ENCODE data around the gene CLEC11A.

Gene CLEC11A

DNA sequence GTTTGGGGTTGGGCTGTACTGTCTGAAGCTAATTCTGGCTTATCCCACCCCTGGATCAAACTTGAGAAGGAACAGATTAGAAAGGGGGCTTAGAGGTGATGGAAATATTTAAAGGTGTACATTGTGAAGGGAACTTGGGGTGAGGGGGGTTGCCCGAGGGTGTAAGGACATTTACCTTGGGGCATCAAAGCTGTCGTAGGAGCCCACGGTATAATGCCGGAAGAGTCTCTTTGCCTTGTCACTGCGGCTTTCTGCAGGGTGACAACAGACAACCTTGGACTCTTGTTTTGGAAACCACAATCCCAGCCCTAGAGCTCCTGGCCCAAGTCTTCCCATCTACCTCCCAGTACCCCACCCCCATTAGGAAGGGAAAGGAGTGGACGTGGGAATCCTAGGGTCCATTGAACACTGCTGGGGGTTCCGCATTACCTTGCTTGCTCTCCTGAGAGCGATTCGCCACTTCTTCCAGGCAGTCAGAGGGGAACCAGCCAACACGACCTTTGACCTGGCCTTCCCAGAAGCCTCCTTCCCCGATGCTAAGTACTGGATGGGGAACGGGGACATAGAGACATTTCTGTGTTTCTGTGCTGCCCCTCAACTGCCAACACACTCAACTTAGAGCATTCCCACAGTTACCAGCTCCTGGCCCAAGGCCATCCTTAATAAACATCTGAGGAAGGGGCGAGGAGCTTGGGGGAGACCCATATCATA lies 25.6 kb upstream of the CLEC11A start:
- no peak overlapping the region for H3K4me3 Mint-ChIP-seq
- no peak overlapping the region for H3K27ac Mint-ChIP-seq
- H3K4me1 Mint-ChIP-seq (ENCODE audit: low read depth) = no peaks in the 10 kb centered on the region
- H3K9me3 Mint-ChIP-seq = no peaks in the 10 kb centered on the region
- no peaks in the 10 kb centered on the region for H3K36me3 Mint-ChIP-seq (ENCODE audit: low read depth)
- H3K27me3 Mint-ChIP-seq (ENCODE audit: low read depth) = peaks cover 40% of the 10 kb centered on the region

GRCh38 chr19:50701367-50701985 lies 21.7 kb upstream of the CLEC11A start:
- H3K27me3 Mint-ChIP-seq (ENCODE audit: low read depth) = peaks cover 24% of the 10 kb centered on the region
- no peaks in the 10 kb centered on the region for H3K4me1 Mint-ChIP-seq (ENCODE audit: low read depth)
- no peaks in the 10 kb centered on the region for H3K9me3 Mint-ChIP-seq
- H3K36me3 Mint-ChIP-seq (ENCODE audit: low read depth) = no peaks in the 10 kb centered on the region
- H3K27ac Mint-ChIP-seq = no peak overlapping the region
- no peak overlapping the region for H3K4me3 Mint-ChIP-seq

DNA sequence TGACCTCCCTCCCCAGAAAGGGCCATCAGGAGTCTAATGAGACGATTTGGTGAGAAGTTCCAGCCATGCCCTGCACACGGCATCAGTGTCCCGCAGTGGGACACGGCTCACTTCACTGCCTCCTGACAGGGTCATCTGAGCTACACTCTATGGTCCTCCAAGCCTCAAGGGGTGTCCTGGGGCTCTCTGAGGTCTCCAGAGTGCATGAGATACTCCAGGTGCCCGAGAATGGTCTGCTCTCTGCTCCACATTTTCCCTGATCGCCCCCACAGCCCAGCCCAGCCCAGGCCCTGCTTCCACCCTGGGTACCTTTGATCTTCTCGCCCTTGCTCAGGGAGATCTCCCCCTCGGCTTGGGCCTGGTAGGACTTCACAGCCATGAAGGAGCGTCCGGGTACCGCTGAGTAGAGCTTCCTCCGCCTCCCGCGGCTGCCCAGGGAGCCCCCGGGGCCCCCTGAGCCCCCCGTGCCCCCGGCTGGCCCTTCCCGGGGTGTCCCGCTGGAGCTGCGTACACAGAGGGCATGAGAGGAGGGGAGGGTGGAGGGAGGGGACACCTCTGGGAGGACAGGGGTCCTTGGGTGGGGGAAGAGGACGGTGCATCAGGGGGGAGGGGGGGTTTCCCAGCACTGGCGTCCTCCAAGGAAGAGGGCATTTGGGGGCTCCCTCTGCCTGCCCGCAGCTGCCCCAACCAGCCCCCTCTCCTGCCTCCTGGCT lies 20.9 kb upstream of the CLEC11A start:
- no peak overlapping the region for H3K4me3 Mint-ChIP-seq
- H3K9me3 Mint-ChIP-seq = no peaks in the 10 kb centered on the region
- H3K27ac Mint-ChIP-seq = no peak overlapping the region
- H3K36me3 Mint-ChIP-seq (ENCODE audit: low read depth) = no peaks in the 10 kb centered on the region
- H3K27me3 Mint-ChIP-seq (ENCODE audit: low read depth) = peaks cover 19% of the 10 kb centered on the region
- H3K4me1 Mint-ChIP-seq (ENCODE audit: low read depth) = no peaks in the 10 kb centered on the region

GRCh38 chr19:50702871-50703829 lies 20.0 kb upstream of the CLEC11A start:
- no peaks in the 10 kb centered on the region for H3K9me3 Mint-ChIP-seq
- no peak overlapping the region for H3K27ac Mint-ChIP-seq
- no peak overlapping the region for H3K4me3 Mint-ChIP-seq
- H3K27me3 Mint-ChIP-seq (ENCODE audit: low read depth) = peaks cover 11% of the 10 kb centered on the region
- H3K36me3 Mint-ChIP-seq (ENCODE audit: low read depth) = no peaks in the 10 kb centered on the region
- H3K4me1 Mint-ChIP-seq (ENCODE audit: low read depth) = no peaks in the 10 kb centered on the region

DNA sequence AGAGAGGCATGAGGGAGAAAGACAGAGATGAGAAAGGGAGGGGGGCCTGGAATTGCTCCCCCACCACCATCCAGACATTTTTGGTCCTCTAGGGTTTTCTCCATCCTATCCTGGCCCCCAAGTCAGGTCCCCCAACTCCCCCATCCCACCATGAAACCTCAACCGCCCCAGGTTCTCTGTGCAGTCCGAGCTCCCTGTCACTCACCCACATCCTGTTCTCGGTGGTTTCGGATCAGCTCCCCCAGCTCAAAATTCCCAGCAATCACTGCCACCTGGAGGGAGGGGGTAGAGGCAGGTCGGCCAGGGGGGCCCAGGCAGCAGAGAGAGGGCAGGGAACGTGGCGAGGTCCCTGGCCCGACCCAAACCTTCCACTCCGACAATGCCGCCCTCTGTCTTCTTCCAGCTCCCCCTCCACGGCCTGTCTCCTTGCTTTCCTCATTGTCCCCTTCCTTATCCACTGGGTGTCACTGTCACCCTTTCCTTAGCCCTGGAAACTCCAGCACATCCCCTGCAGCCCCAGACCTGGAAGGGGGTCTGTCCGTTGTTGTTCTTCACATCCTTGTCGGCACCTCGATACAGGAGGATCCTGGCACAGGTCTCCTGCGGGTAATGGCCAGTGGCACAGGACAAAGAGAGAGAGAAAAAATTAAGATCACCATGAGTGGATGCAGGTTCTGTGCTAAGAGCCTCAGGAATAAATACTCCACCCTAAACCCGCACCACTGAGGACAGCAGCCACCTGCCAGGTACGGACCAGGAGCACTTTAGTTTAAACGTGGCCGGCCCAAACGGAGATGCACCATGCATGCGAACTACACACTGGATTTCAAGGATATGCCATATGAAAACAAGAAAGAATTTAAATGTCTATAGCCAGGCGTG lies 19.0 kb upstream of the CLEC11A start:
- H3K9me3 Mint-ChIP-seq = no peaks in the 10 kb centered on the region
- no peak overlapping the region for H3K27ac Mint-ChIP-seq
- no peaks in the 10 kb centered on the region for H3K4me1 Mint-ChIP-seq (ENCODE audit: low read depth)
- H3K4me3 Mint-ChIP-seq = no peak overlapping the region
- peaks cover 11% of the 10 kb centered on the region for H3K27me3 Mint-ChIP-seq (ENCODE audit: low read depth)
- H3K36me3 Mint-ChIP-seq (ENCODE audit: low read depth) = no peaks in the 10 kb centered on the region

- Mint-ChIP-seq H3K27me3 (ENCODE audit: low read depth) (peaks cover 8% of the 10 kb centered on the region), H3K27ac (no peak overlapping the region), H3K4me3 (no peak overlapping the region), H3K4me1 (ENCODE audit: low read depth) (no peaks in the 10 kb centered on the region), H3K9me3 (no peaks in the 10 kb centered on the region), H3K36me3 (ENCODE audit: low read depth) (no peaks in the 10 kb centered on the region)
Measured at GRCh38 chr19:50705422-50706019, 17.6 kb upstream of the CLEC11A start.

DNA sequence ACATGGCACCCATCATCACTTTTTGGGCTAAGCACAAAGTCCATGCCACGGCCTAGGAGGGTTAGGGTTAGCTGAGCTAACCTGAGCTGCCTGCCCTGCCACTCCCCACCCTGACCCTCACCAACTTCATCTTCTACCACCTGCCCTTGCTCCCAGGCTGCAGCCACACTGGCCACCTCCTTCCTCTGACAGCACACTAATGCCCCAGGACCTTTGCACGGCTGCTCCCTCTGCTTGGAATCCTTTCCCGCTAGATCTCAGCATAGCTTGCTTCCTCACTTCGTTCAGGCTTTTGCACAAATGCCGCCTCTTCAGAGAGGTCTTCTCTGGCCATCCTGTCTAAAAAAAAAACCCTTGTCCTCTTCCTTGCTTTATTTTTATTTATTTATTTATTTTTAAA lies 16.8 kb upstream of the CLEC11A start:
- Mint-ChIP-seq H3K9me3 (no peaks in the 10 kb centered on the region), H3K4me3 (no peak overlapping the region), H3K36me3 (ENCODE audit: low read depth) (no peaks in the 10 kb centered on the region), H3K4me1 (ENCODE audit: low read depth) (no peaks in the 10 kb centered on the region), H3K27me3 (ENCODE audit: low read depth) (peaks cover 8% of the 10 kb centered on the region), H3K27ac (no peak overlapping the region)

GRCh38 chr19:50708179-50708879 lies 14.8 kb upstream of the CLEC11A start:
- Mint-ChIP-seq H3K9me3 (no peaks in the 10 kb centered on the region), H3K27me3 (ENCODE audit: low read depth) (peaks cover 13% of the 10 kb centered on the region), H3K27ac (no peak overlapping the region), H3K4me3 (no peak overlapping the region), H3K36me3 (ENCODE audit: low read depth) (no peaks in the 10 kb centered on the region), H3K4me1 (ENCODE audit: low read depth) (no peaks in the 10 kb centered on the region)

DNA sequence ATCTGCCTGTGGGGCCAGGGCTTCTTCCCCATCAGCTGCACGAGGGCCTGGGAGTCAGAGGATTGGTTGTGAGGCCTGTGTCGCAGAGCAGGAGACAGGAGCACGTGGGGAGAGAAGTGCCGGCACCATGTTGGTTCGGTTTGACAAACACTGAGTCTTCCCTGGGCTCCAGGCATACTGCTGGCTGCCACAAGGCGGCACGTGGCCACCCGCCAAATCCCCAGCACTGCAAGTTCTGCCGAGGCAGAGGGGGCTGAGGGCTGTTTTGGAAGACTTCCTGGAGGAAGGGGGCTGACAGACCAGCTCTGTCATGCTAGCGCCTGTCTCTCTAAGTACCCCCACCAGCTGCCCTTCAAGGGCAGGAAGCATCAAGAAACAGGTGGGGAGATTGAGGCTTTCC lies 13.1 kb upstream of the CLEC11A start:
- no peak overlapping the region for H3K27ac Mint-ChIP-seq
- peaks cover 19% of the 10 kb centered on the region for H3K27me3 Mint-ChIP-seq (ENCODE audit: low read depth)
- no peaks in the 10 kb centered on the region for H3K36me3 Mint-ChIP-seq (ENCODE audit: low read depth)
- H3K4me1 Mint-ChIP-seq (ENCODE audit: low read depth) = no peaks in the 10 kb centered on the region
- H3K4me3 Mint-ChIP-seq = no peak overlapping the region
- H3K9me3 Mint-ChIP-seq = no peaks in the 10 kb centered on the region

DNA sequence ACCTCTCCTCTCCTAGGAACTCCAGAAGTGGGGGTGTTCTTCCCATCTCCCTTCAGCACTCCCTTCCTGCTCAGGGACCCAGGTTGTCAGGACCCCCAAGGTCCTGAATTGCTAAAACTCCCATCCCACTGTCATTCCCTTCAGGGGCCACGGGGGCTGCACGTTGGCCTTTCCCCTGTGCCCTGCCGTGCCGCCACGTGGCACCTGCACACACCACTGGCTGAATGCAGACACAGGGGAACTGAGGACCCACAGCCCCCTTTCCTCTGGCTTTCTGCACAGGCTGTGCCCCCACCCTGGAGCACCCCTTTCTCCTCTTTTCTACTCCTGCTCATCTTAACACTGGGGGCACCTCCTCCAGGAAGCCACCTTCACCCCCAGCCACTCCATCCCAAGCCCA lies 12.6 kb upstream of the CLEC11A start:
- Mint-ChIP-seq H3K27ac (no peak overlapping the region), H3K36me3 (ENCODE audit: low read depth) (no peaks in the 10 kb centered on the region), H3K27me3 (ENCODE audit: low read depth) (peaks cover 19% of the 10 kb centered on the region), H3K4me3 (no peak overlapping the region), H3K9me3 (no peaks in the 10 kb centered on the region), H3K4me1 (ENCODE audit: low read depth) (no peaks in the 10 kb centered on the region)

GRCh38 chr19:50711196-50711595 lies 12.0 kb upstream of the CLEC11A start:
- H3K27ac Mint-ChIP-seq = no peak overlapping the region
- H3K4me3 Mint-ChIP-seq = no peak overlapping the region
- H3K27me3 Mint-ChIP-seq (ENCODE audit: low read depth) = peaks cover 24% of the 10 kb centered on the region
- no peaks in the 10 kb centered on the region for H3K36me3 Mint-ChIP-seq (ENCODE audit: low read depth)
- no peaks in the 10 kb centered on the region for H3K4me1 Mint-ChIP-seq (ENCODE audit: low read depth)
- H3K9me3 Mint-ChIP-seq = no peaks in the 10 kb centered on the region

GRCh38 chr19:50711805-50712204 lies 11.4 kb upstream of the CLEC11A start:
- H3K9me3 Mint-ChIP-seq = no peaks in the 10 kb centered on the region
- H3K27me3 Mint-ChIP-seq (ENCODE audit: low read depth) = peaks cover 27% of the 10 kb centered on the region
- H3K4me3 Mint-ChIP-seq = no peak overlapping the region
- no peak overlapping the region for H3K27ac Mint-ChIP-seq
- no peaks in the 10 kb centered on the region for H3K36me3 Mint-ChIP-seq (ENCODE audit: low read depth)
- no peaks in the 10 kb centered on the region for H3K4me1 Mint-ChIP-seq (ENCODE audit: low read depth)

GRCh38 chr19:50712833-50713232 lies 10.3 kb upstream of the CLEC11A start:
- peaks cover 36% of the 10 kb centered on the region for H3K27me3 Mint-ChIP-seq (ENCODE audit: low read depth)
- no peaks in the 10 kb centered on the region for H3K36me3 Mint-ChIP-seq (ENCODE audit: low read depth)
- no peaks in the 10 kb centered on the region for H3K4me1 Mint-ChIP-seq (ENCODE audit: low read depth)
- no peak overlapping the region for H3K4me3 Mint-ChIP-seq
- no peak overlapping the region for H3K27ac Mint-ChIP-seq
- H3K9me3 Mint-ChIP-seq = no peaks in the 10 kb centered on the region

Data from T-helper 1 cell treated with Interleukin-12 subunit alpha and Interleukin-12 subunit beta and Interleukin-4 antibody, amounts not matched to agents 30 μg/mL and 1 μg/mL, for 36 hours (primary cell).